ENCODE measurements around the gene KIAA0586. TPM values are rescaled to one million over a fixed set of nuclear protein-coding genes. Genes with fewer than 3 reads are reported as not detected.
"Not testable (repeated sequence)": the region's sequence is repeated elsewhere in the genome, so short reads cannot be mapped to it uniquely, and the experiment has no call there.

Gene KIAA0586
- total and polyA plus RNA-seq, 7 donors: 2.5 to 14.2 (median 6.2) TPM

GRCh38 chr14:58513272-58513671, 85.8 kb downstream of the KIAA0586 start:
- TF ChIP-seq CTCF (IDR thresholded peaks at IDR 0.05): no peak
- ATAC-seq (no peak), DNase-seq (no peak)
- Histone ChIP-seq H3K27me3 (ENCODE audit: insufficient read depth in 3 of 3, low read length in 2 of 3) (no peaks in the 10 kb centered on the region), H3K4me3 (no peak overlapping the region), H3K4me1 (no peaks in the 10 kb centered on the region), H3K27ac (no peak overlapping the region), H3K9me3 (no peaks in the 10 kb centered on the region), H3K36me3 (ENCODE audit: insufficient read depth in 1 of 2, low read depth in 1 of 2) (peaks cover 3 to 30% of the 10 kb centered on the region in 2 donors)
- intact Hi-C loops (cut with DNase I): no loop called here
- WGBS, 3 donors: 94 to 98% (median 95%) methylated on average over 3 of the region's 3 CpGs

GRCh38 chr14:58517592-58517991, 90.1 kb downstream of the KIAA0586 start:
- Histone ChIP-seq H3K27me3 (ENCODE audit: insufficient read depth in 3 of 3, low read length in 2 of 3) (no peaks in the 10 kb centered on the region), H3K27ac (no peak overlapping the region), H3K9me3 (no peaks in the 10 kb centered on the region), H3K4me1 (no peaks in the 10 kb centered on the region), H3K4me3 (no peak overlapping the region), H3K36me3 (ENCODE audit: insufficient read depth in 1 of 2, low read depth in 1 of 2) (peaks cover 0 to 18% of the 10 kb centered on the region in 2 donors)
- intact Hi-C loops (cut with DNase I): no loop called here
- no peak for ATAC-seq
- WGBS, 3 donors: 95 to 100% (median 98%) methylated on average over 1 of the region's 1 CpG
- DNase-seq: no peak
- no peak for TF ChIP-seq CTCF (IDR thresholded peaks at IDR 0.05)

DNA sequence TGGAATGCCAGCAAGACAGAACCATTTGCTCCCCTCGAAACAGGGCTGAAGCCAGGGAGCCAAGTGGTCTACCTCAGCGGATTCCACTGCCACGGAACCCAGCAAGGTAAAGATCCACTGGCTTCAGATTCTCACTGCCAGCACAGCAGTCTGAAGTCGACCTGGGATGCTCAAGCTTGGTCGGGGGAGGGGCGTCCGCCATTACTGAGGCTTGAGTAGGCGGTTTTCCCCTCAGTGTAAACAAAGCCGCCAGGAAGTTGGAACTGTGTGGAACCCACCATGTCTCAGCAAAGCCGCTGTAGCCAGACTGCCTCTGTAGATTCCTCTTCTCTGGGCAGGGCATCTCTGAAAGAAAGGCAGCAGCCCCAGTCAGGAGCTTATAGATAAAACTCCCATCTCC, 98.2 kb downstream of the KIAA0586 start:
- peaks cover 0 to 13% of the 10 kb centered on the region in 2 donors for H3K36me3 ChIP-seq (ENCODE audit: insufficient read depth in 1 of 2, low read depth in 1 of 2)
- intact Hi-C loops (cut with DNase I); H3K27me3 ChIP-seq (ENCODE audit: insufficient read depth in 3 of 3, low read length in 2 of 3); ATAC-seq; DNase-seq; H3K27ac ChIP-seq; H3K4me3 ChIP-seq; H3K4me1 ChIP-seq; H3K9me3 ChIP-seq: not testable (repeated sequence)
- 96 to 99% (median 98%) methylated on average over 10 of the region's 10 CpGs for WGBS, 3 donors

GRCh38 chr14:58533446-58533845, 105.9 kb downstream of the KIAA0586 start:
- DNase-seq (no peak), ATAC-seq (no peak)
- WGBS, 3 donors: 52 to 67% (median 65%) methylated on average over 5 of the region's 5 CpGs
- intact Hi-C loops (cut with DNase I): no loop called here
- H3K4me1 ChIP-seq: no peaks in the 10 kb centered on the region
- no peak overlapping the region for H3K4me3 ChIP-seq
- H3K9me3 ChIP-seq: peaks cover 6% of the 10 kb centered on the region
- TF ChIP-seq CTCF (IDR thresholded peaks at IDR 0.05): no peak
- no peaks in the 10 kb centered on the region for H3K36me3 ChIP-seq (ENCODE audit: insufficient read depth in 1 of 2, low read depth in 1 of 2)
- H3K27ac ChIP-seq: no peak overlapping the region
- no peaks in the 10 kb centered on the region for H3K27me3 ChIP-seq (ENCODE audit: insufficient read depth in 3 of 3, low read length in 2 of 3)

DNA sequence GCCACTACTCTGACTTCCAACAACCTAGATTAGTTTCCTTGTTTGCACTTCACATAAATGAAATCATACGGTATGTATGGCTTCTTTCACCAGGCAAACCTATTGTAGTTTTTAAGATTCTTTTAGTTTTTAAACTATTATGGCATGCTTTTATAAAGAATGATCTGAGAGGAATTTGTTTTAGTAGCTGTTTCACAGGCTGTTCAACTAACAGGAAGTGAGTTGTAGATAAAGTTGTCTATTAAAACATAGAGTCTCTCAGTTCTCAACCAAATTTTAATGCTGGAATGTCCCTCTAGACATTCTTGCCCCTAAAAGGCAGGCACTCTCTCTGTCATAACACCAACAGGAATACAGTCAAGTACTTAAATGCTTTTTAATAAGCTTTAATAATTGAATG, 107.5 kb downstream of the KIAA0586 start:
- TF ChIP-seq CTCF (IDR thresholded peaks at IDR 0.05): no peak
- no peaks in the 10 kb centered on the region for H3K27me3 ChIP-seq (ENCODE audit: insufficient read depth in 3 of 3, low read length in 2 of 3)
- H3K27ac ChIP-seq: no peak overlapping the region
- ATAC-seq: no peak
- no peaks in the 10 kb centered on the region for H3K4me1 ChIP-seq
- no peaks in the 10 kb centered on the region for H3K36me3 ChIP-seq (ENCODE audit: insufficient read depth in 1 of 2, low read depth in 1 of 2)
- H3K4me3 ChIP-seq: no peak overlapping the region
- intact Hi-C loops (cut with DNase I): no loop called here
- WGBS, 3 donors: 84 to 86% (median 84%) methylated on average over 1 of the region's 1 CpG
- DNase-seq: no peak
- peaks cover 2% of the 10 kb centered on the region for H3K9me3 ChIP-seq

All from psoas muscle (tissue), 8 donors.